ENCODE data around the gene KLHL15.

The KLHL15 gene

GRCh38 chrX:24012266-24012665 is 14.7 kb downstream of the KLHL15 start:
- TF ChIP-seq, protein P1, sequence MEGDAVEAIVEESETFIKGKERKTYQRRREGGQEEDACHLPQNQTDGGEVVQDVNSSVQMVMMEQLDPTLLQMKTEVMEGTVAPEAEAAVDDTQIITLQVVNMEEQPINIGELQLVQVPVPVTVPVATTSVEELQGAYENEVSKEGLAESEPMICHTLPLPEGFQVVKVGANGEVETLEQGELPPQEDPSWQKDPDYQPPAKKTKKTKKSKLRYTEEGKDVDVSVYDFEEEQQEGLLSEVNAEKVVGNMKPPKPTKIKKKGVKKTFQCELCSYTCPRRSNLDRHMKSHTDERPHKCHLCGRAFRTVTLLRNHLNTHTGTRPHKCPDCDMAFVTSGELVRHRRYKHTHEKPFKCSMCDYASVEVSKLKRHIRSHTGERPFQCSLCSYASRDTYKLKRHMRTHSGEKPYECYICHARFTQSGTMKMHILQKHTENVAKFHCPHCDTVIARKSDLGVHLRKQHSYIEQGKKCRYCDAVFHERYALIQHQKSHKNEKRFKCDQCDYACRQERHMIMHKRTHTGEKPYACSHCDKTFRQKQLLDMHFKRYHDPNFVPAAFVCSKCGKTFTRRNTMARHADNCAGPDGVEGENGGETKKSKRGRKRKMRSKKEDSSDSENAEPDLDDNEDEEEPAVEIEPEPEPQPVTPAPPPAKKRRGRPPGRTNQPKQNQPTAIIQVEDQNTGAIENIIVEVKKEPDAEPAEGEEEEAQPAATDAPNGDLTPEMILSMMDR (IDR thresholded peaks at IDR 0.05; ENCODE audit: low read depth, low read length), result no peak
- DNase-seq (ENCODE audit: extremely low read depth, low read depth), result no peak

DNA sequence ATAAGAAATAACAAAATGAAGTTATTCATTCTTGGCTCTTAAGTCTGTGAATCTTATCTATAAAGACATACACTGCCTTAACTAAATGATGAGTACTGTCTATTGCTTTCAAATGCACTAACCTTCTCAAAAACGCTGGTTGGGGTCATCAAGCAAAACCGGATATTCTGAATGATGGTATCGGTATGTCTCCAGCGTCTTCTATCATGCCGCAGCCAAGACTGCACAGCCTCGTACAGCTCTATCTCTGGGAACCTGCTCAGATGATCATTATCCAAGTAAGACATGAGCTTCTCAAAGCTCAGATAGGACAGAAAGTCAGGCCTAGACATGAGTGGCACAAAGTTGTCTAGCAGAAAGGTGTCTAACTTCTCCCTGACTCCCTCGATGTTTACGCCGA is 21.1 kb downstream of the KLHL15 start:
- TF ChIP-seq, protein P1 (IDR thresholded peaks at IDR 0.05; ENCODE audit: low read depth, low read length), result no peak
- no peak for DNase-seq (ENCODE audit: extremely low read depth, low read depth)

DNA sequence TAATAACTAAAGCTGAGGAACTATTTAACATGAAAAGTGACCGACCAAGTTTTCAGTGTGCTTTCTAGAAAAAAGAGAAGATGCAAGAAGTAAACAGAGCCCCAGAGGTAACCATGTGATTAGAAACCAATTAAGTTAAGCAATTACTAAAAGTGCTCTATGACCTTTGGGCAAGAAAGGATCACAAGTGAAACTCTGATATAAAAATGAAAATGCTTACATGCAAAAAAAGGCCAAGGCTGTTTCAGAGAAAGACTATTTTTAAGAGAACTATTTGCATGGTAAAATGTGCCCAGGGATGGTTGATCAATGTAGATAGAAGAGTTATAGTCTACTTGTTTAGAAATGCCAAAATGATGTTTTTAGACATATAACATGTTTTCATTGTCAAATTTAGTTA is 22.0 kb downstream of the KLHL15 start:
- TF ChIP-seq, protein P1 (IDR thresholded peaks at IDR 0.05; ENCODE audit: low read depth, low read length), result no peak
- DNase-seq (ENCODE audit: extremely low read depth, low read depth), result no peak

DNA sequence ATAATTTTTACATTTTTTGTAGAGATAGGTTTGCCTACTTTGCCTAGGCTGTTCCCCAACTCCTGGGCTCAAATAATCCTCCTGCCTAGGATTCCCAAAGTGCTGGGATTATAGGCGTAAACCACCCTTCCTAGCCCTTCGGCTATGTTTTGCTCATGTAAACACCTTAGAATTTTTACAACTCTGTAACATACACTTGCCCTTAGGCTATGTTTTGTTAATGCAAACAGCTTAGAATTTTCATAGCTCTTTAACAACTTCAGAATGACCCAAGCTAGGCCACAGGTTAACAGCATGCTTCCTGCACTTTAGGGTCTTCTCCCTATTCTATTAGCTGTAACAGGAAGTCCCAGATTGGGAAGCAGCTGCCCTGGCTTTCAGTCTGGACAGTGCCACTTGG is 24.2 kb downstream of the KLHL15 start:
- no peak for DNase-seq (ENCODE audit: extremely low read depth, low read depth)
- TF ChIP-seq, protein P1 (IDR thresholded peaks at IDR 0.05; ENCODE audit: low read depth, low read length), result no peak

GRCh38 chrX:24002167-24002566 is 24.8 kb downstream of the KLHL15 start:
- TF ChIP-seq, protein P1 (IDR thresholded peaks at IDR 0.05; ENCODE audit: low read depth, low read length), result no peak
- DNase-seq (ENCODE audit: extremely low read depth, low read depth), result no peak

DNA sequence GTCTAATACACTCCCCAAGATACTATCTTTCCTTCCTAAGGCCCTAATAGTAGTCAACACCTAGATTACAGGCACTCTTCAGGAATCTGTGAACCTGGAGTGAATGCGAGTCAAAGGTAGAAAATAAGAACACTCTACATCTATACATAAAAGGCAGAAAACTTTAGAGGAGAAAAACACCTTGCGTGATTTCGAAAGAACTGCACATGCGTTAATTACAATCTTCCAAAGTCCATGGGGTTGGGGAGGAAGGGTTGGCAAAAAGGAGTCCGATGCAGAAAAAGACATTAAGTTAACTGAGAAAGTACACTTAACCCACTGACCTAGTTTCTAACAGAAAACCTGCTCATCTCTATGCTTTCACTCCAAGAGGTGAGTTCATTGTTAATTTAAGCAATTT is 27.3 kb downstream of the KLHL15 start:
- DNase-seq (ENCODE audit: extremely low read depth, low read depth), result no peak
- TF ChIP-seq, protein P1 (IDR thresholded peaks at IDR 0.05; ENCODE audit: low read depth, low read length), result no peak

DNA sequence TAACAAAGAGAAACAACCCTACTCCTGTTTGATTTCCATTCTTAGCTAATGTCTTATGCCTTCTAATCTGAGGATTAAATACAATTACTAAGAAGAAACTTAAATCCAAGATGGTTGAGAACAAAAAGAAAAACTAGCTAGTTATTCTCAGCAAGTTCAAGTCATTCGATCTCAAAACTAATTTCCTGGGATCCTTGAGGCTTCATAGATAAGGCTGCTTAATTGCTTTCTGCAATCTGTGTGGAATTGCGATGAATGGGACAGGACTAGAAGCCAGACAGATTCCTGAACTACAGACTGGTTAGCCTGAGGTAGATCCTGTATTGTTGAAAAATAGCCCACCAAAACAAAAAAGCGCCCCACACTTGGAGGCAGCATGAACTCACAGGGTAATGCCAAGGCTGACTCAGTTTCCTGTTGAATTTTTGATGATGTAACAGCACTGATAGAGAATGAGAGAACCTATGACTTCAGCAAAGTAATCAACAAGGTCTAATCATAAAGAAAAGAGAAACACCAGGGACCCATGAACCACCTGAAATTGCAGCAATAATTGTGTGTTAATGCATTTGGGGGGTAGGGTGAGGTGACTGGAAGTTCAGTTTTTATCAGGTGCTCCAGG is 33.9 kb downstream of the KLHL15 start:
- no peak for DNase-seq (ENCODE audit: extremely low read depth, low read depth)
- TF ChIP-seq, protein P1 (IDR thresholded peaks at IDR 0.05; ENCODE audit: low read depth, low read length), result no peak

Measured in AG09319 (cell line).